HepG2 (cell line): Measurements from ENCODE around the gene PLIN5. TPM values are rescaled to one million over a fixed set of nuclear protein-coding genes. Genes with fewer than 3 reads are reported as not detected.
A peak's percentile ranks its signal among the peaks of the same experiment; 100 is the strongest.

Source experiments
- CHD4 ChIP-seq: fragments of 200-600 bp; sonication (generic); IDR thresholded peaks from 2 replicates; pipeline ENCODE4 v1.7.0; 2017; ENCODE audit warnings: mild to moderate bottlenecking, low read length, borderline replicate concordance
- CREB3 ChIP-seq: sonication (generic); formaldehyde crosslinking; IDR thresholded peaks from 2 replicates; pipeline ENCODE4 v1.5.0; 2020; ENCODE audit warnings: missing genetic modification reagents
- DPF2 ChIP-seq: sonication (generic); formaldehyde crosslinking; IDR thresholded peaks from 2 replicates; pipeline ENCODE4 v1.4.0; 2020; ENCODE audit warnings: mild to moderate bottlenecking, low read depth, missing genetic modification reagents, borderline replicate concordance
- DRAP1 ChIP-seq: IDR thresholded peaks from 2 replicates; pipeline ENCODE4 v1.6.1; 2016; ENCODE audit warnings: missing genetic modification reagents, missing compliant biosample characterization
- FOXO1 ChIP-seq: sonication (generic); formaldehyde crosslinking; IDR thresholded peaks from 2 replicates; pipeline ENCODE4 v1.4.0; 2020; ENCODE audit warnings: missing genetic modification reagents
- FOXP4 ChIP-seq: sonication (generic); formaldehyde crosslinking; IDR thresholded peaks from 2 replicates; pipeline ENCODE4 v1.4.0; 2020; ENCODE audit warnings: missing genetic modification reagents
- HNF4G ChIP-seq, 2 experiments: sonication (generic) in 1 of 2; formaldehyde crosslinking in 1 of 2; IDR thresholded peaks; 2 replicates each; pipeline versions ENCODE4 v1.4.0 to v1.6.1; 2011 to 2020; ENCODE audit warnings: borderline replicate concordance in 2 of 2, low read depth in 2 of 2, mild to moderate bottlenecking in 2 of 2, low read length in 1 of 2, missing genetic modification reagents in 1 of 2, moderate library complexity in 1 of 2
- ISX ChIP-seq: sonication (generic); formaldehyde crosslinking; conservative IDR thresholded peaks from 2 replicates; pipeline ENCODE4 v1.5.0; 2020; ENCODE audit warnings: missing genetic modification reagents
- MAFK ChIP-seq, 2 experiments: IDR thresholded peaks in 1 of 2; conservative IDR thresholded peaks in 1 of 2; 2 replicates each; pipeline ENCODE4 v1.6.1; 2011; ENCODE audit warnings: improper control_type of control experiment in 2 of 2, low read length in 2 of 2
- MTA3 ChIP-seq: sonication (generic); formaldehyde crosslinking; IDR thresholded peaks from 2 replicates; pipeline ENCODE4 v1.4.0; 2020; ENCODE audit warnings: missing genetic modification reagents
- NAIF1 ChIP-seq: sonication (generic); formaldehyde crosslinking; IDR thresholded peaks from 2 replicates; pipeline ENCODE4 v1.5.0; 2020; ENCODE audit warnings: mild to moderate bottlenecking, missing genetic modification reagents, borderline replicate concordance
- NFIB ChIP-seq: sonication (generic); formaldehyde crosslinking; IDR thresholded peaks from 2 replicates; pipeline ENCODE4 v1.9.0; 2021; ENCODE audit warnings: missing genetic modification reagents, mild to moderate bottlenecking, borderline replicate concordance
- SAP130 ChIP-seq: IDR thresholded peaks from 2 replicates; pipeline ENCODE4 v1.6.1; 2016; ENCODE audit warnings: low read depth
- TARDBP ChIP-seq: sonication (generic); formaldehyde crosslinking; IDR thresholded peaks from 2 replicates; pipeline ENCODE4 v1.8.0; 2022; ENCODE audit warnings: mild to moderate bottlenecking, missing genetic modification reagents
- ZNF543 ChIP-seq: sonication (generic); formaldehyde crosslinking; IDR thresholded peaks from 2 replicates; pipeline ENCODE4 v1.4.0; 2020; ENCODE audit warnings: mild to moderate bottlenecking, missing genetic modification reagents
- ZNF709 ChIP-seq: sonication (generic); formaldehyde crosslinking; IDR thresholded peaks from 2 replicates; pipeline ENCODE4 v1.5.0; 2020; ENCODE audit warnings: mild to moderate bottlenecking, missing genetic modification reagents
- ZNF850 ChIP-seq: sonication (generic); formaldehyde crosslinking; conservative IDR thresholded peaks from 2 replicates; pipeline ENCODE4 v1.9.0; 2021; ENCODE audit warnings: mild to moderate bottlenecking, missing genetic modification reagents
- ZUFSP ChIP-seq: sonication (generic); formaldehyde crosslinking; IDR thresholded peaks from 2 replicates; pipeline ENCODE4 v1.9.0; 2021; ENCODE audit warnings: missing genetic modification reagents, mild to moderate bottlenecking, borderline replicate concordance
- polyA plus RNA-seq, 8 experiments: library from polyadenylated mRNA; depleted of rRNA in 3 of 8; stranded (reverse) in 7 of 8; unstranded in 1 of 8; fragments of >200 nt; fragmentation: Illumina TruSeq in 4 of 8; extraction: Trizol in 4 of 8; gene quantifications; 2 replicates each; pipeline versions ENCODE4 v1.2.1 to v1.2.3, GENCODE V29; 2011 to 2016; ENCODE audit warnings: low read depth in 4 of 8, missing spikeins in 1 of 8, mixed read lengths in 1 of 8; ENCODE audit not compliant: insufficient read depth in 1 of 8
- total RNA-seq, 5 experiments: library from RNA; depleted of rRNA; stranded (reverse); fragments of >200 nt; fragmentation: Illumina TruSeq; extraction: Trizol; gene quantifications; 2 replicates each; pipeline ENCODE4 v1.2.3, GENCODE V29; 2016; ENCODE audit warnings: low read depth in 1 of 5
- TF ChIP-seq, protein P1 (sequence below): sonication (generic); IDR thresholded peaks from 2 replicates; pipeline ENCODE4 v1.6.1; 2016; ENCODE audit warnings: low read depth, borderline replicate concordance
- TF ChIP-seq, protein P2 (sequence below): sonication (generic); formaldehyde crosslinking; IDR thresholded peaks from 2 replicates; pipeline ENCODE4 v1.8.0; 2022; ENCODE audit warnings: missing genetic modification reagents, mild to moderate bottlenecking, moderate library complexity, borderline replicate concordance

Gene PLIN5
- total and polyA plus RNA-seq, 2 of the 13 experiments (the other 11 are each of a cell fraction or from before 2014, with no cell fraction given), result 1.8 to 4.8 TPM

- TF ChIP-seq CREB3 (CRISPR knock-in tag), result no peak
- no peak for TF ChIP-seq ZNF850 (CRISPR knock-in tag)
- TF ChIP-seq ZUFSP, result no peak
- no peak for TF ChIP-seq ISX (CRISPR knock-in tag)
- TF ChIP-seq ZNF543, result peak; percentile 98
- TF ChIP-seq, protein P1, sequence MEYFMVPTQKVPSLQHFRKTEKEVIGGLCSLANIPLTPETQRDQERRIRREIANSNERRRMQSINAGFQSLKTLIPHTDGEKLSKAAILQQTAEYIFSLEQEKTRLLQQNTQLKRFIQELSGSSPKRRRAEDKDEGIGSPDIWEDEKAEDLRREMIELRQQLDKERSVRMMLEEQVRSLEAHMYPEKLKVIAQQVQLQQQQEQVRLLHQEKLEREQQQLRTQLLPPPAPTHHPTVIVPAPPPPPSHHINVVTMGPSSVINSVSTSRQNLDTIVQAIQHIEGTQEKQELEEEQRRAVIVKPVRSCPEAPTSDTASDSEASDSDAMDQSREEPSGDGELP, result peak; percentile 26; the same call in 1 of the 2 replicates
- TF ChIP-seq DPF2 (CRISPR knock-in tag), result no peak
- no peak for TF ChIP-seq FOXO1 (CRISPR knock-in tag)
- no peak for TF ChIP-seq NAIF1 (CRISPR knock-in tag)
- peak; percentile 48; the same call in 1 of the 2 replicates for TF ChIP-seq SAP130 (CRISPR knock-in tag)
- TF ChIP-seq MTA3 (CRISPR knock-in tag), result no peak
- no peak for TF ChIP-seq NFIB (CRISPR knock-in tag)
- TF ChIP-seq TARDBP (CRISPR knock-in tag), result no peak
- no peak for TF ChIP-seq FOXP4
- TF ChIP-seq DRAP1 (CRISPR knock-in tag), result peak; percentile 82
- TF ChIP-seq, protein P2, sequence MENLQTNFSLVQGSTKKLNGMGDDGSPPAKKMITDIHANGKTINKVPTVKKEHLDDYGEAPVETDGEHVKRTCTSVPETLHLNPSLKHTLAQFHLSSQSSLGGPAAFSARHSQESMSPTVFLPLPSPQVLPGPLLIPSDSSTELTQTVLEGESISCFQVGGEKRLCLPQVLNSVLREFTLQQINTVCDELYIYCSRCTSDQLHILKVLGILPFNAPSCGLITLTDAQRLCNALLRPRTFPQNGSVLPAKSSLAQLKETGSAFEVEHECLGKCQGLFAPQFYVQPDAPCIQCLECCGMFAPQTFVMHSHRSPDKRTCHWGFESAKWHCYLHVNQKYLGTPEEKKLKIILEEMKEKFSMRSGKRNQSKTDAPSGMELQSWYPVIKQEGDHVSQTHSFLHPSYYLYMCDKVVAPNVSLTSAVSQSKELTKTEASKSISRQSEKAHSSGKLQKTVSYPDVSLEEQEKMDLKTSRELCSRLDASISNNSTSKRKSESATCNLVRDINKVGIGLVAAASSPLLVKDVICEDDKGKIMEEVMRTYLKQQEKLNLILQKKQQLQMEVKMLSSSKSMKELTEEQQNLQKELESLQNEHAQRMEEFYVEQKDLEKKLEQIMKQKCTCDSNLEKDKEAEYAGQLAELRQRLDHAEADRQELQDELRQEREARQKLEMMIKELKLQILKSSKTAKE (CRISPR knock-in tag), result 0 out of 2 replicates have a peak, but pooled peaks have one; percentile 23
- no peak for TF ChIP-seq HNF4G (IDR thresholded peaks at IDR 0.05; ENCODE audit: borderline replicate concordance, low read depth, low read length)
- no peak for TF ChIP-seq HNF4G (CRISPR knock-in tag; IDR thresholded peaks at IDR 0.05; ENCODE audit: borderline replicate concordance, low read depth)
- no peak for TF ChIP-seq CHD4
- TF ChIP-seq MAFK (conservative IDR thresholded peaks at IDR 0.05 in 1 of 2, IDR thresholded peaks at IDR 0.05 in 1 of 2; ENCODE audit: low read length in 2 of 2), result no peak
- TF ChIP-seq ZNF709 (CRISPR knock-in tag), result no peak
These were observed 16.5 kb downstream of the PLIN5 start, which contains the start of gene PLIN4 (continued) for GRCh38 chr19:4518345-4519171.
